ENCODE measurements around the gene ZIC5. TPM values are rescaled to one million over a fixed set of nuclear protein-coding genes. Genes with fewer than 3 reads are reported as not detected.

Gene ZIC5
- polyA plus RNA-seq, 2 of the 4 experiments (the other 2 are of a cell fraction): 2.8 to 3.1 TPM

- no peaks in the 10 kb centered on the region for H3K9me3 ChIP-seq
- ATAC-seq: no peak
- DNase-seq (ENCODE audit: low read depth in 1 of 2, low spot score in 1 of 2): no peak
- ChIA-PET CTCF (interaction anchor here (0.6 to 2.0 kb wide), 2 partner anchors 15 to 252 kb away, joined by 3 to 9 read pairs; no protein-coding TSS in a partner anchor), POLR2A (no interaction called here)
- no peaks in the 10 kb centered on the region for H3K4me1 ChIP-seq
- no peak for FAIRE-seq
- 87% methylated on average over 5 of the region's 5 CpGs for WGBS (ENCODE audit: missing lambda C conversion rate)
- TF ChIP-seq KDM5A (IDR thresholded peaks at IDR 0.05): no peak
- no peak for TF ChIP-seq PHF8 (IDR thresholded peaks at IDR 0.05; ENCODE audit: borderline replicate concordance, low read depth)
- no peak for TF ChIP-seq MAFK (IDR thresholded peaks at IDR 0.05; ENCODE audit: partially characterized antibody)
- no peak for TF ChIP-seq REST (IDR thresholded peaks at IDR 0.05)
- TF ChIP-seq HMGXB4 (CRISPR knock-in tag; IDR thresholded peaks at IDR 0.05; ENCODE audit: borderline replicate concordance): no peak
- TF ChIP-seq EHF (CRISPR knock-in tag; IDR thresholded peaks at IDR 0.05): no peak
- no peak for TF ChIP-seq HES2 (IDR thresholded peaks at IDR 0.05)
- no peak for TF ChIP-seq CBX8 (IDR thresholded peaks at IDR 0.05)
- TF ChIP-seq USF2 (IDR thresholded peaks at IDR 0.05): no peak
- TF ChIP-seq POLR2AphosphoS2 (conservative IDR thresholded peaks at IDR 0.05; ENCODE audit: low read length): no peak
- TF ChIP-seq HOXA7 (CRISPR knock-in tag; IDR thresholded peaks at IDR 0.05): no peak
- TF ChIP-seq HEYL (CRISPR knock-in tag; IDR thresholded peaks at IDR 0.05): no peak
- no peak for TF ChIP-seq GATA3 (IDR thresholded peaks at IDR 0.05; ENCODE audit: borderline replicate concordance)
- TF ChIP-seq RCOR1 (IDR thresholded peaks at IDR 0.05; ENCODE audit: low read depth, low read length): no peak
- no peak for TF ChIP-seq FOXS1 (CRISPR knock-in tag; IDR thresholded peaks at IDR 0.05)
- TF ChIP-seq SREBF2 (IDR thresholded peaks at IDR 0.05): no peak
- no peak for TF ChIP-seq HOXB5 (CRISPR knock-in tag; IDR thresholded peaks at IDR 0.05)
- no peak overlapping the region for H3K27ac ChIP-seq
- no peak overlapping the region for H3K4me3 ChIP-seq
- H3K4me2 ChIP-seq: no peak overlapping the region
These were observed 40.6 kb downstream of the ZIC5 start for GRCh38 chr13:99930925-99931324.

GRCh38 chr13:99929866-99930265, 41.7 kb downstream of the ZIC5 start:
- ATAC-seq (no peak), FAIRE-seq (no peak), DNase-seq (ENCODE audit: low read depth in 1 of 2, low spot score in 1 of 2) (no peak)
- no peak overlapping the region for H3K4me2 ChIP-seq
- TF ChIP-seq PBX3 (IDR thresholded peaks at IDR 0.05): no peak
- no peak for TF ChIP-seq HOXB13 (CRISPR knock-in tag; IDR thresholded peaks at IDR 0.05; ENCODE audit: low read depth)
- TF ChIP-seq ELK1 (IDR thresholded peaks at IDR 0.05; ENCODE audit: low read depth, low read length): no peak
- TF ChIP-seq TFCP2L1 (CRISPR knock-in tag; IDR thresholded peaks at IDR 0.05): no peak
- no peak for TF ChIP-seq MAFK (IDR thresholded peaks at IDR 0.05; ENCODE audit: partially characterized antibody)
- TF ChIP-seq RFX5 (IDR thresholded peaks at IDR 0.05): no peak
- TF ChIP-seq NFE2L2 (conservative IDR thresholded peaks at IDR 0.05; ENCODE audit: low read length): no peak
- TF ChIP-seq USF2 (IDR thresholded peaks at IDR 0.05): no peak
- WGBS (ENCODE audit: missing lambda C conversion rate): 73% methylated on average over 7 of the region's 7 CpGs
- ChIA-PET CTCF (interaction anchor here (2.0 kb wide), 1 partner anchor 14 kb away, joined by 9 read pairs; no protein-coding TSS in a partner anchor), POLR2A (no interaction called here)
- no peak overlapping the region for H3K4me3 ChIP-seq
- H3K27ac ChIP-seq: no peak overlapping the region
- no peaks in the 10 kb centered on the region for H3K4me1 ChIP-seq
- H3K9me3 ChIP-seq: no peaks in the 10 kb centered on the region
